ENCODE data around the gene CMKLR1.

CMKLR1 gene

DNA sequence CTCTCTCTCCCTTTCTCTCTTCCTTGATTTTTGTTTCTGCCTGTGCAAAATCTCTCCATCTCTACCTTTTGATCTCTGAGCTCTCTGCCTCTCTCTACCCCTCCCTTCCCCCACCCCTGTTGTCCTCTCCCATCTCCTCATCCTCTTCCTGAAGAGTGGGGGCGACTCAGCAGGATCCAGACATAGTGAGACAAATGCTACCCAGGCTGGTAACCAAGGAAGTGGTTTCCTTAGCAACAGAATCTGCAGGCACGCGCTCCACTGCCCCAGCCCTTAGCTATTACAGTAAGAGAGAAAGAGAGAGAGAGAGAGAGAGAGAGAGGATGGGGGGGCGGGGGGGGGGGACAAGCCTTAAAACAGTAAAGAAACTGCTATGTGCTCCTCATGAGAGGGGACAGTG, 85.6 kb downstream of the CMKLR1 start:
- TF ChIP-seq, protein P1, sequence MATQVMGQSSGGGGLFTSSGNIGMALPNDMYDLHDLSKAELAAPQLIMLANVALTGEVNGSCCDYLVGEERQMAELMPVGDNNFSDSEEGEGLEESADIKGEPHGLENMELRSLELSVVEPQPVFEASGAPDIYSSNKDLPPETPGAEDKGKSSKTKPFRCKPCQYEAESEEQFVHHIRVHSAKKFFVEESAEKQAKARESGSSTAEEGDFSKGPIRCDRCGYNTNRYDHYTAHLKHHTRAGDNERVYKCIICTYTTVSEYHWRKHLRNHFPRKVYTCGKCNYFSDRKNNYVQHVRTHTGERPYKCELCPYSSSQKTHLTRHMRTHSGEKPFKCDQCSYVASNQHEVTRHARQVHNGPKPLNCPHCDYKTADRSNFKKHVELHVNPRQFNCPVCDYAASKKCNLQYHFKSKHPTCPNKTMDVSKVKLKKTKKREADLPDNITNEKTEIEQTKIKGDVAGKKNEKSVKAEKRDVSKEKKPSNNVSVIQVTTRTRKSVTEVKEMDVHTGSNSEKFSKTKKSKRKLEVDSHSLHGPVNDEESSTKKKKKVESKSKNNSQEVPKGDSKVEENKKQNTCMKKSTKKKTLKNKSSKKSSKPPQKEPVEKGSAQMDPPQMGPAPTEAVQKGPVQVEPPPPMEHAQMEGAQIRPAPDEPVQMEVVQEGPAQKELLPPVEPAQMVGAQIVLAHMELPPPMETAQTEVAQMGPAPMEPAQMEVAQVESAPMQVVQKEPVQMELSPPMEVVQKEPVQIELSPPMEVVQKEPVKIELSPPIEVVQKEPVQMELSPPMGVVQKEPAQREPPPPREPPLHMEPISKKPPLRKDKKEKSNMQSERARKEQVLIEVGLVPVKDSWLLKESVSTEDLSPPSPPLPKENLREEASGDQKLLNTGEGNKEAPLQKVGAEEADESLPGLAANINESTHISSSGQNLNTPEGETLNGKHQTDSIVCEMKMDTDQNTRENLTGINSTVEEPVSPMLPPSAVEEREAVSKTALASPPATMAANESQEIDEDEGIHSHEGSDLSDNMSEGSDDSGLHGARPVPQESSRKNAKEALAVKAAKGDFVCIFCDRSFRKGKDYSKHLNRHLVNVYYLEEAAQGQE (IDR thresholded peaks at IDR 0.05; ENCODE audit: insufficient read depth in 1 of 2, low read depth in 2 of 2, low read length in 2 of 2) = no peak
- TF ChIP-seq TAF1 (IDR thresholded peaks at IDR 0.05; ENCODE audit: borderline replicate concordance, insufficient read depth, low read length) = no peak
- TF ChIP-seq SIN3A (IDR thresholded peaks at IDR 0.05; ENCODE audit: borderline replicate concordance, insufficient read depth, low read length) = no peak
- no peak for TF ChIP-seq POLR2AphosphoS5 (IDR thresholded peaks at IDR 0.05; ENCODE audit: low read depth, low read length)
- TF ChIP-seq FOXP2 (optimal IDR thresholded peaks at IDR 0.05; ENCODE audit: borderline replicate concordance, extremely low read depth, extremely low read length, insufficient read depth) = no peak

- no peak for TF ChIP-seq SIN3A (IDR thresholded peaks at IDR 0.05; ENCODE audit: borderline replicate concordance, insufficient read depth, low read length)
- TF ChIP-seq, protein P1 (IDR thresholded peaks at IDR 0.05; ENCODE audit: insufficient read depth in 1 of 2, low read depth in 2 of 2, low read length in 2 of 2) = no peak
- no peak for TF ChIP-seq FOXP2 (optimal IDR thresholded peaks at IDR 0.05; ENCODE audit: borderline replicate concordance, extremely low read depth, extremely low read length, insufficient read depth)
- no peak for TF ChIP-seq POLR2AphosphoS5 (IDR thresholded peaks at IDR 0.05; ENCODE audit: low read depth, low read length)
- TF ChIP-seq TAF1 (IDR thresholded peaks at IDR 0.05; ENCODE audit: borderline replicate concordance, insufficient read depth, low read length) = no peak
These were observed 86.6 kb downstream of the CMKLR1 start for GRCh38 chr12:108252523-108252922.

- TF ChIP-seq FOXP2 (optimal IDR thresholded peaks at IDR 0.05; ENCODE audit: borderline replicate concordance, extremely low read depth, extremely low read length, insufficient read depth) = no peak
- TF ChIP-seq, protein P1 (IDR thresholded peaks at IDR 0.05; ENCODE audit: insufficient read depth in 1 of 2, low read depth in 2 of 2, low read length in 2 of 2) = no peak
- TF ChIP-seq POLR2AphosphoS5 (IDR thresholded peaks at IDR 0.05; ENCODE audit: low read depth, low read length) = no peak
- no peak for TF ChIP-seq SIN3A (IDR thresholded peaks at IDR 0.05; ENCODE audit: borderline replicate concordance, insufficient read depth, low read length)
- no peak for TF ChIP-seq TAF1 (IDR thresholded peaks at IDR 0.05; ENCODE audit: borderline replicate concordance, insufficient read depth, low read length)
These were observed 91.1 kb downstream of the CMKLR1 start for GRCh38 chr12:108248011-108248410.

DNA sequence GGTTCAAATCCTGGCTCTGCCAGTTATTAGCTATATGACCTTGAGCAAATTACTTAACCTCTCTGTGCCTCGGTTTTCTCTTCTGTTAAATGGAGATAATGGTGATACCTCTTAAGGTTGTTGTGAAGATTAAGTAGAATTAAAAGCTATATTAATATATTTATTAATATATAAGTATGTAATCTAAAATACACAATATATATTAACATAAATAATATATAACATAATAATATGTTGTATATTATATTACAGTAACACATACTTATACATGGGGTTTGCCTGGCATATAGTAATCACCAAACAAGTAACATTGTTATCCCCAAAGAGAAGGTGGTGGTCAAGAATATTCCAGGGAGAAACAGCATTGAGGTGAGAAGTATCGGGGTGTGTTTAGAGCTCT, 92.0 kb downstream of the CMKLR1 start:
- TF ChIP-seq SIN3A (IDR thresholded peaks at IDR 0.05; ENCODE audit: borderline replicate concordance, insufficient read depth, low read length) (no peak), TAF1 (IDR thresholded peaks at IDR 0.05; ENCODE audit: borderline replicate concordance, insufficient read depth, low read length) (no peak), FOXP2 (optimal IDR thresholded peaks at IDR 0.05; ENCODE audit: borderline replicate concordance, extremely low read depth, extremely low read length, insufficient read depth) (no peak), POLR2AphosphoS5 (IDR thresholded peaks at IDR 0.05; ENCODE audit: low read depth, low read length) (no peak)
- TF ChIP-seq, protein P1 (IDR thresholded peaks at IDR 0.05; ENCODE audit: insufficient read depth in 1 of 2, low read depth in 2 of 2, low read length in 2 of 2) = no peak
